CD4-positive, alpha-beta T cell (primary cell): ENCODE measurements around the gene NXPE4. TPM values are rescaled to one million over a fixed set of nuclear protein-coding genes. Genes with fewer than 3 reads are reported as not detected.

Source experiments
- ATAC-seq: fragments of 200-7000 bp; cut with Tn5 transposase; one replicate; pipeline ENCODE4 v1.10.0; 2022; ENCODE audit warnings: mild to moderate bottlenecking; ENCODE audit not compliant: poor library complexity
- CTCF ChIA-PET: fragments of 350-600 bp; sonication (Branson Sonifier 250); formaldehyde crosslinking; loops from one replicate; lab custom pipeline; 2021; ENCODE audit warnings: antibody characterized with exemption, inconsistent platforms; lab: Charles Lee
- POLR2A ChIA-PET: fragments of 350-600 bp; sonication (Branson Sonifier 250); formaldehyde crosslinking; loops from one replicate; lab custom pipeline; 2021; ENCODE audit warnings: antibody characterized with exemption, inconsistent platforms; lab: Charles Lee
- DNase-seq, 14 experiments: peaks; one replicate each; pipeline ENCODE4 v3.0.0-alpha.2; 2013 to 2020; ENCODE audit warnings: mixed read lengths in 2 of 14
- H3K27ac ChIP-seq, 2 donors: one replicate each; pipeline versions ENCODE4 v1.5.1 to v1.7.0; 2013; ENCODE audit warnings: low read length in 2 of 2, low read depth in 1 of 2, mild to moderate bottlenecking in 1 of 2
- H3K27me3 ChIP-seq, 2 experiments: 1 replicate in 1 of 2; 2 replicates in 1 of 2; pipeline versions ENCODE4 v1.6.1 to v1.7.0; 2013; ENCODE audit warnings: low read length in 2 of 2, control low read depth in 1 of 2, mild to moderate bottlenecking in 1 of 2, moderate library complexity in 1 of 2; ENCODE audit not compliant: insufficient read depth in 2 of 2, control insufficient read depth in 1 of 2
- H3K36me3 ChIP-seq: one replicate; pipeline ENCODE4 v1.6.1; 2013; ENCODE audit warnings: low read length, control low read depth; ENCODE audit not compliant: insufficient read depth
- H3K4me1 ChIP-seq: one replicate; pipeline ENCODE4 v1.6.1; 2013; ENCODE audit warnings: low read length, control low read depth; ENCODE audit not compliant: insufficient read depth
- H3K4me3 ChIP-seq: one replicate; pipeline ENCODE4 v1.5.1; 2013; ENCODE audit warnings: mild to moderate bottlenecking, low read length, moderate library complexity
- H3K9me3 ChIP-seq, 2 experiments: 1 replicate in 1 of 2; 2 replicates in 1 of 2; pipeline versions ENCODE4 v1.6.1 to v1.7.0; 2013; ENCODE audit warnings: low read length in 2 of 2, mild to moderate bottlenecking in 2 of 2, control low read depth in 1 of 2, moderate library complexity in 1 of 2; ENCODE audit not compliant: control insufficient read depth in 1 of 2, insufficient read depth in 1 of 2
- H3K27ac Mint-ChIP-seq: one replicate; pipeline ENCODE4 v1.8.0; 2020; ENCODE audit warnings: mixed read lengths
- H3K27me3 Mint-ChIP-seq: one replicate; pipeline ENCODE4 v1.8.0; 2021; ENCODE audit warnings: mixed read lengths
- H3K36me3 Mint-ChIP-seq: one replicate; pipeline ENCODE4 v1.8.0; 2021; ENCODE audit warnings: low read depth, mixed read lengths
- H3K4me1 Mint-ChIP-seq: one replicate; pipeline ENCODE4 v1.8.0; 2021; ENCODE audit warnings: low read depth, mixed read lengths
- H3K4me3 Mint-ChIP-seq: one replicate; pipeline ENCODE4 v1.8.0; 2020; ENCODE audit warnings: mild to moderate bottlenecking, mixed read lengths
- H3K9me3 Mint-ChIP-seq: one replicate; pipeline ENCODE4 v1.8.0; 2020; ENCODE audit warnings: mixed read lengths
- intact Hi-C, 2 experiments: fragments of 100-400 bp; cut with DNase I in 1 of 2; cut with micrococcal nuclease in 1 of 2; formaldehyde crosslinking; loops; one replicate each; pipeline versions ENCODE4 v1.15.1 to v1.9.0; 2023 to 2025; cut with DNase I, micrococcal nuclease
- total RNA-seq, 174 experiments: library from RNA in 2 of 174; stranded (reverse) in 2 of 174; gene quantifications; one replicate each; pipeline ENCODE4 v1.2.3 and lab custom pipeline; 2021 to 2026
- TF ChIP-seq, protein P1 (sequence below): fragments of 200-600 bp; IDR thresholded peaks from one replicate; pipeline ENCODE4 v1.8.0; 2022; ENCODE audit warnings: antibody characterized with exemption, mild to moderate bottlenecking

NXPE4 gene
- total RNA-seq, 2 experiments from 2014 or later = not detected

DNA sequence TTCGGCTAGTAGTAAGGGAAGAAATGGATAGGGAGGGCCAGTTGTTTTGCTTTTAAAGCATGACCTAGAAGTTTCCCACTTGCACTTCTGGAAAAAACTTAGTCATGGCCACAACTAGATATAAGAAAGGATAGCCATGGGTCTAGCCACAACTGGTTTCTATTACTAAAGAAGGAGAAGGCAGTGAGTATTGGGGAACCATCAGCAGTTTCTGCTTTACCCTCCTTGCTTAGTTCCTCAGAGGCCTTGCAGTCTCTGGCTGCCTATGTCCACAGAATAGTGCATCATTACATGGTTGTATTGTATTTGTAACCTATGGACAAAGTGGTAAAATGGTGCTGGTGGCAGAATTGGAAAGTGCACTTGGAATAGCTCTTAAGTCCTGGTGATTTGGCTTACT is 71.5 kb downstream of the NXPE4 start:
- no peaks in the 10 kb centered on the region for H3K27me3 ChIP-seq
- H3K36me3 ChIP-seq = no peaks in the 10 kb centered on the region
- Mint-ChIP-seq H3K36me3 (no peaks in the 10 kb centered on the region), H3K27ac (no peak overlapping the region), H3K4me3 (no peak overlapping the region), H3K27me3 (peaks cover 11% of the 10 kb centered on the region), H3K4me1 (no peaks in the 10 kb centered on the region), H3K9me3 (peaks cover 5% of the 10 kb centered on the region)
- CTCF ChIA-PET = interaction anchor here (1.4 kb wide), 1 partner anchor 9 kb away, joined by 4 read pairs; no protein-coding TSS in a partner anchor
- intact Hi-C loops = no loop called here
- ATAC-seq = no peak
- H3K27ac ChIP-seq = no peak overlapping the region
- POLR2A ChIA-PET = no interaction called here
- TF ChIP-seq, protein P1, sequence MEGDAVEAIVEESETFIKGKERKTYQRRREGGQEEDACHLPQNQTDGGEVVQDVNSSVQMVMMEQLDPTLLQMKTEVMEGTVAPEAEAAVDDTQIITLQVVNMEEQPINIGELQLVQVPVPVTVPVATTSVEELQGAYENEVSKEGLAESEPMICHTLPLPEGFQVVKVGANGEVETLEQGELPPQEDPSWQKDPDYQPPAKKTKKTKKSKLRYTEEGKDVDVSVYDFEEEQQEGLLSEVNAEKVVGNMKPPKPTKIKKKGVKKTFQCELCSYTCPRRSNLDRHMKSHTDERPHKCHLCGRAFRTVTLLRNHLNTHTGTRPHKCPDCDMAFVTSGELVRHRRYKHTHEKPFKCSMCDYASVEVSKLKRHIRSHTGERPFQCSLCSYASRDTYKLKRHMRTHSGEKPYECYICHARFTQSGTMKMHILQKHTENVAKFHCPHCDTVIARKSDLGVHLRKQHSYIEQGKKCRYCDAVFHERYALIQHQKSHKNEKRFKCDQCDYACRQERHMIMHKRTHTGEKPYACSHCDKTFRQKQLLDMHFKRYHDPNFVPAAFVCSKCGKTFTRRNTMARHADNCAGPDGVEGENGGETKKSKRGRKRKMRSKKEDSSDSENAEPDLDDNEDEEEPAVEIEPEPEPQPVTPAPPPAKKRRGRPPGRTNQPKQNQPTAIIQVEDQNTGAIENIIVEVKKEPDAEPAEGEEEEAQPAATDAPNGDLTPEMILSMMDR = no peak
- no peaks in the 10 kb centered on the region for H3K4me1 ChIP-seq
- peaks cover 0 to 12% of the 10 kb centered on the region in 2 experiments for H3K9me3 ChIP-seq
- no peak overlapping the region for H3K4me3 ChIP-seq
- DNase-seq = no peak

DNA sequence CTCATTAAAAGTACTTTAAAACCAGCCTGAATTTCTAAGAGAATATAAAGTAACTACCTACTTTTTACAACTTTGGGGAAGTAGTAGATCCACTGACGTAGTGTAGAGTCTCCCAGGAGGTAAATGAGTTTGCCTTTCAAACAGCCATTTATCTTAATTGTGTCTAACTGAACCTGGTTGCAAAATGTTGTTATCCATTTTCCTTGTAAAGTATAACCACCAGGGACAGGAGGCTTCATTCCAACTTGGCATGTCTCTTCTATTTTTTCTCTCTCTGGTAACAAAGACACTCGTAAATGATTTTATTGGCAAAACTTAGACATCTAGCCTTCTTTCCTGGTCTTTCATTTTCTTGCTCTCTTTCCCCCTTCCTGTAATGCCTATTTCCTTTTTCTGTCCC is 72.8 kb downstream of the NXPE4 start:
- no peak for ATAC-seq
- Histone ChIP-seq H3K27me3 (no peaks in the 10 kb centered on the region), H3K4me3 (no peak overlapping the region), H3K9me3 (peaks cover 0 to 12% of the 10 kb centered on the region in 2 experiments), H3K27ac (no peak overlapping the region), H3K4me1 (no peaks in the 10 kb centered on the region), H3K36me3 (no peaks in the 10 kb centered on the region)
- ChIA-PET POLR2A (no interaction called here), CTCF (no interaction called here)
- H3K9me3 Mint-ChIP-seq = peaks cover 5% of the 10 kb centered on the region
- no peak for DNase-seq
- no peak overlapping the region for H3K27ac Mint-ChIP-seq
- H3K36me3 Mint-ChIP-seq = no peaks in the 10 kb centered on the region
- no peaks in the 10 kb centered on the region for H3K4me1 Mint-ChIP-seq
- TF ChIP-seq, protein P1 = no peak
- no peak overlapping the region for H3K4me3 Mint-ChIP-seq
- intact Hi-C loops = no loop called here
- peaks cover 11% of the 10 kb centered on the region for H3K27me3 Mint-ChIP-seq

Other genes starting within 250 kb of the NXPE4 start
- 1 to 10 TPM; 6.1 to 7.6 TPM for gene C11orf71, start 195.3 kb downstream of the NXPE4 start, total RNA-seq
- 10 to 100 TPM; 76.1 to 81.9 TPM for gene RBM7, start 195.1 kb downstream of the NXPE4 start, total RNA-seq
- 10 to 100 TPM; 17.3 to 20.6 TPM for gene REXO2, start 156.3 kb downstream of the NXPE4 start, total RNA-seq
- not detected for gene NXPE1, start 35.9 kb downstream of the NXPE4 start, total RNA-seq
- gene NXPE2, start 82.7 kb upstream of the NXPE4 start, total RNA-seq = not detected